ENCODE results near the gene KRTAP4-8.

GRCh38 chr17:41049110-41049509 lies 48.8 kb downstream of the KRTAP4-8 start:
- TF ChIP-seq CTCF (IDR thresholded peaks at IDR 0.05): no peak
- no peak for TF ChIP-seq POLR2A (IDR thresholded peaks at IDR 0.05)
- no peak for TF ChIP-seq POLR2AphosphoS5 (IDR thresholded peaks at IDR 0.05)
